Hematopoietic multipotent progenitor cell treated with erythropoietin and hydrocortisone succinate and interleukin-3 and kit ligand, for 6 days (in vitro differentiated cells): ENCODE data around the gene ANKRD36.
"Not testable (repeated sequence)": the region's sequence is repeated elsewhere in the genome, so short reads cannot be mapped to it uniquely, and the experiment has no call there.

ENCODE experiments used
- DNase-seq: peaks from one replicate; pipeline ENCODE4 v3.0.0-alpha.2; 2015

Gene ANKRD36

DNA sequence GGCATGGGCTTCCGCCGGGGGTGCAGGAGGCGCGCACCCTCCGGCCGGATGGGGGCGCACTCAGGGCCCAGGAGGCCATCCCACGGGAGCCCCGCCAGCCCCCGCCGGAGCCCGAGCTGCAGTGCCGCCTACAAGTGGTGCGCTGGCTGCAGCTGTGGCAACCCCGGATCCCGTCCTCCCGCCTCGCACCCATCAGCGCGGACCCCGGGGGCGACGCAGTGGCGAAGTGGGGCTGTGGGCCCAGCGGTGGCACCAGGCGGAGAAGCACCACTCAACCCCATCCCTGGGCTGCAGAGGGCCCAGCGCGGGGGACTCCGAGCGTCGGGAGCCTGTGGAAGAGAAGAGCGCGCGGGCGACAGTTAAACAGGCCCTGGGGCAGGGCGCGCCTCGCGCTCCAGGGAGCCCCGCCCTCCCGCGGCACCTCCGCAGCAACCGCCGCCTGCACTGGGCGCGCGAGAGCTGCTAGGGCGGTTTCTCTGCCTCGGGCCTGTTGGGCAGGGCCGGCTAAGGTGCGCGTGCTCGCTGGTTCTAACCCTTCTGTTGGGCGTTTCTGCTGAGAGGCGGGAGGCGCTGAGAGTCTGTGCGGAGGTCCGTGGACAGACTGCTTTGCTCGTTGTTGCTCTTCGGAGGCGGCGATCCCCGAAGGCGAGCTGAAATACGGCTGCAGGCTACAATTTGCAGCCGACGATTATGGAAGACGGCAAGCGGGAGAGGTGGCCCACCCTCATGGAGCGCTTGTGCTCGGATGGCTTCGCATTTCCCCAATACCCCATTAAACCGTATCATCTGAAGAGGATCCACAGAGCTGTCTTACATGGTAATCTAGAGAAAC is at the start of gene ANKRD36:
ANKRD36 (plus strand) TSS at position 104 of the 832 bp plus-strand sequence; CDS start at position 691, 587 bp downstream.
- peak; percentile 83 for DNase-seq

DNA sequence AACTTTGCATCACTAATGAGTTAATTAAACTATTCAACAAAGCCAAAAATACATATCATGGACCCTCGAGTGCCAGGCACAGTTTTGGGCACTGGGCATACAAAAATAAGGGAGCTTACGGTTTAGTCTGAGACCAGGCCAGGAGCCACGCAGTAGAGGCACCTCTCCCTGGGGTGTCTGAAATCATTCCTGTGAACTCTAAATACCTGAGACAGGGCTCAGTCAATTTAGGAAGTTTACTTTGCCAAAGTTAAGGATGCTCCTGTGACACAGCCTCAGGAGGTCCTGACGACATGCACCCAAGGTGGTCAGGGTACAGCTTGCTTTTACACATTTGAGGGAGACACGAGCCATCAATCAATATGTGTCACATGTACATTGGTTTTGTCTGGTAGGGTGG is 46.9 kb upstream of the ANKRD36 start:
- DNase-seq, result not testable (repeated sequence)

DNA sequence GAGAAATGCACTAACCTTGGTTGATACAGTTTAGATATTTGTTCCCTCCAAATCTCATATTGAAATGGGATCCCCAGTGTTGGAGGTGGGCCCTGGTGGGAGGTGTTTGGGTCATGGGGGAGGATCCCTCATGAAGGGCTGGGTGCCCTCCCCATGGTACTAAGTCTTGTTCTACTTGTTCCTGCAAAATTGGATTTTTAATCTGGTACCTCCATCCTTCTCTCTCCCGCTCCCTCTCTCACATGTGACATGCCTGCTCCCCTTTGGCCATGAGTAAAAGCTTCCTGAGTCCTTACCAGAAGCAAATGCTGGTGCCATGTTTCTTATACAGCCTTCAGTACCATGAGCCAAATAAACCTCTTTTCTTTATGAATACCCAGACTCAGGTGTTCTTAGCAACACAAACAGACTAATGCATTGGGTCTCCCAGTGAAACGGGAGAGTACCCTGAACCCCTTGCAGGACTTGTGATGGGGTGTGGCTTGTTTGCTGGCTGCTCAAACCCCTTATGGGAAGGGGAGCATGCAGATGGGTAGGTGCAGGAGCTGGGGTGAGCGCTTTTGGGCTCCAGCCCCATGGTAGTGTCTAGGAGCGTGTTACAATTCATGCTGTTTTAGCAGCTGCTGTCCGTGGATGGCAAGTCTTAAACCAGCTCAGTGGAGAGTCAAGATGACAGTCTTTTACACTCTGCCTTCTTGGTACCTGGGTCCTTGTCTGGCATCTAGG is 45.5 kb upstream of the ANKRD36 start:
- DNase-seq, result no peak

DNA sequence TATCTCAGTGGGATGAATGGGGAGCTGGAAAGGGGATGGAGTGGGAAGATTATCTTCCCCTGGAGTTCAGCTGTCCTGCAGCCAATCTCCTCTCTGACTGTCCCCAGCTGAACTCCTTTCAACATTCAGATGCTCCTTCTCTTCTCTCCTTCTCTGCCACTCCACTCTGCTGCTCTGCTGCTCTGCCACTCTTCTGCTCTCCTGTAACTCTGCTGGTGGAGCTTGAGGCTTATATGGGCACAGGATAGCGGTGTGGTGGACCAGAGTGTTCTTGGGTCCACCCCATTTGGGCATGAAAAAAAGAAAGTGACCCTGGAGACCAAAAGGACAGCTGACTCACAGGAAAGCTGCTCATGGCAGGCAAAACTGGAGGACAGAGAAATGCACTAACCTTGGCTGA is 44.9 kb upstream of the ANKRD36 start:
- DNase-seq, result no peak

DNA sequence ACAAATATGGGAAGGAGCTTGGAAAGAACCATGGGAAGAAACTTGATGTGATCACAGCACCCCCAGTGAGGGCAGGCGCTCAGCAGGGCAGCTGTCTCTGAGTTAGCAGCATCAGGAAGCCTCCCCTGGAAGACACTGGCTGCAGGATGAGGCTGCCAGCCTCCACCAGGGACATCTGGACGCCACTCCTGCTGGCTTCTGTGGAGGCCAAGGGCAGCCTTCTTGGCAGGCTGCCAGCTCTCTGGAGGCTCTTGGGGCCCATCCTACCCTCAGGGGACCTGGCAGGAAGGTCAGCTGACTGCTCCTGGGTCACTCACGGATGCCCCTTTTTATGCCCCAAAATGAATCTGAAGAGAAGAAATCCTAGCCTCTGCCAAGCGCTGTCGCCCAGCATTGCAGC is 44.2 kb upstream of the ANKRD36 start:
- DNase-seq, result not testable (repeated sequence)

DNA sequence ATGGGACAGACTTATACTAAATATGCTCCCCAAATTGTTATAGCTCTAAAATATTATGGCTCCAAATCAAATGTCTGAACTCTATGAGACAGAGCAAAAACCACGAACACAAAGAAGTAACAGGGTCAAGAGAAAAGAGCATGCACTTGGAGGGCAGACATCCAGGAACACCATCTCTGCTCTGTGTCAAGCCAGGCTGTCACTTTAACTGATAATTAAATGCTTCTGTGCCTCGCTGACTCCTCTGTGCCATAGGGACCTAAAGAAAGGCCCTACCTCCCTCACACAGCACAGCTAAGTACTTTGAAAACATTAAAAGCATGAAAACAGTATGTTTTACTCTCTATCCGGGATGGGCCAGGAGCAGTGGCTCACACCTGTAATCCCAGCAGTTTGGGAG is 42.0 kb upstream of the ANKRD36 start:
- DNase-seq, result not testable (repeated sequence)

DNA sequence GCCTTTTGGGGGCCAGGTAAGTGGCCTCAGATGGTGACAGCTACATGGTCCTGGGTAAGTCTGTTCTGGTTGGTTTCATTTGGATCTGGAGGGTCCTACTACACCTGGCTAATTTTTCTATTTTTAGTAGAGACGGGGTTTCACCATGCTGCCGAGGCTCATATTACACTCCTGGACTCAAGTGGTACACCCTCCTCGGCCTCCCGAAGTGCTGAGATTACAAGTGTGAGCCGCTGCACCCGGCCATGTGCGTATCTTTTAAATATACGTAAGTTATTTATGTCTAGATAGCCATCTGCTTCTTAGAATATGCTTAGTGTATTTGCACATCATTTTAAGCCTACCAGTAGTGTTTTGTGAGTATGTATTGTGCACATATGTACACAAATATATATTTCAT is 35.7 kb upstream of the ANKRD36 start:
- DNase-seq, result not testable (repeated sequence)

DNA sequence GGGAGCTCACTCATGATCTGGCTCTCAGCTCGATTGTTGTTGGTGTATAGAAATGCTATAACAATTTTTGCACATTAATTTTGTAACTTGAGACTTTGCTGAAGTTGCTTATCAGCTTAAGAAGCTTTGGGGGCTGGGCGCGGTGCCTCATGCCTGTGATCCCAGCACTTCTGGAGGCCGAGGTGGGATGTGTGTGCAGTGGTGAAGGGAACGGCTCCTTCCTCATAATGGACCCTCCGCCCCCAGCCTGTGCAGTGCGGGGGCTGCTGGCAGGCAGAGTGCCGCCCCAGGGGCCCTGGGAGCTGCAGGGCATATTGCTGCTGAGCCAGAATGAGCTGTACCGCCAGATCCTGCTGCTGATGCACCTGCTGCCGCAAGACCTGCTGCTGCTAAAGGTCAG is 32.1 kb upstream of the ANKRD36 start:
- DNase-seq, result not testable (repeated sequence)

DNA sequence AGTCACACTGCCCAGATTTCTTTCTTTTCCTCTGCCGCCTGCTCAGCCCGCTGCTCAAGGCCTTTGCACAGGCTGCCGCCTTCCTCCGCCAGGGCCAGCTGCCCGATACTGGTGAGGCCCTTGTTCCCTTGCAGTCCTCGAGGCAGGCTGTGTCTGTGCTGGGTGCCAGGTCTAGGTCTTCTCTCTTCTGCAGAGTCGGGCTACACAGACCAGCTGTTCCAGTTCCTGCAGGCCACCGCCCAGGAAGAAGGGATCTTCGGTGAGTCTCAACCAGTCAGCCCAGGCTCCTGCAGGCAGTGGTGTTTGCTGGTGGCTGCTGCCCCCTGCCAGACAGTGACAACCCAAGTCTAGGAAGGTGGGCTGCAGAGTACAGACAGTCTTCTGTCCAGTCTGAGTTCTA is 30.7 kb upstream of the ANKRD36 start:
- DNase-seq, result not testable (repeated sequence)

DNA sequence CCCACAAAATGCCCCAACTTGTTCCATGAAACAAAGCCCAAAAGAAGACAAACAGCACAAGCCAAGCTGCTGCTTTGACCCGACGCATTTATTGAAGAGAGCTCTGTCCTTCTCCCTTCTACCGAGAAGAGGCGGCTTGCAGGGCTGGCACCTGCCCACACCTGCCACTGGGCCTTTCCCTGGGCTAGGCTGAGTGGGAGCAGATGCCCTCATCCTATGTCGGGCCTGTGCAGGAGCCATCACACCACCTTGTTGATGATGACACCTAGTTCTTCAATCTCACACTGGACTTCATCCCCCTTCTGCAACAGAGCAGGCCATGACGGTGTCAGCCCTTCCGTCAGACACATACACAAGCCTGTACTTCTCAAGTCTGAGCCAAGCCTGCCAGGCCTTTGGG is 29.4 kb upstream of the ANKRD36 start:
- DNase-seq, result not testable (repeated sequence)

DNA sequence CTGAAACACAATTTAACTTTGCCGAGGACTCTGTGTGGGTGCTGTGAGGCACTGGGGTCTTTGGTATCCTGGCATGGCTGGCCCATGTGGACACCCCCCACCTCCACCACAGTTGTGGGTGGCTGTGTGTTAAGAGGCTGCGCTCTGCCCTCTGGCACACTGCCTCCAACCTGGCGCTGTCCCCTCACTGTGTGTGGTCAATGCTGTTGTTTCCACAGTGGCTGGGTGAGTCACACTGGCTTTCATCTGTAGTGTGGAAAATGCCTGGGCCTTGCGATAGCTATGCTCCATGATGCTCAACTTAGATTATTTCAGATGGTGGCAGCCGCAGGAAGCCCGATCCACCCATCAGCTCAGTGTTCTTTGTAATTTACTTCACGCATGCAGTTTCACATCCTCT is 27.9 kb upstream of the ANKRD36 start:
- not testable (repeated sequence) for DNase-seq

DNA sequence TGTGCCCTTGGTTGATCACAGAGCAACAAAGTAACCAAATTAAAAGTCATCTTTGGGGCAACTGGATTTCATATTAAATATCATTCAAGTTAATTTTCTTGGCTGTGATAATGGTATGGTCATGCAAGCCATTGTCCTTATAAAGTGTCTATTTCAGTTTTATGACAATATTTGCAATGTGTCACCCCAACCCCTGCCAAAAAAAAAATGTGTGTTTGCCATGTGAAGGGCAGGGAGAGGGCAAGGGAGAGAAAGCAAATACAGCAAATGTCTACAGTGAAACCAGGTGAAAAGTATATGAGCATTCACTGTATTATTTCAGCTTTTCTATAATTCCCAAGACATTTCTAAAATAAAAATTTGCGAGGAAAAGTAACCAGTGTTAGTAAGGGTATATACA is 24.2 kb upstream of the ANKRD36 start:
- not testable (repeated sequence) for DNase-seq

DNA sequence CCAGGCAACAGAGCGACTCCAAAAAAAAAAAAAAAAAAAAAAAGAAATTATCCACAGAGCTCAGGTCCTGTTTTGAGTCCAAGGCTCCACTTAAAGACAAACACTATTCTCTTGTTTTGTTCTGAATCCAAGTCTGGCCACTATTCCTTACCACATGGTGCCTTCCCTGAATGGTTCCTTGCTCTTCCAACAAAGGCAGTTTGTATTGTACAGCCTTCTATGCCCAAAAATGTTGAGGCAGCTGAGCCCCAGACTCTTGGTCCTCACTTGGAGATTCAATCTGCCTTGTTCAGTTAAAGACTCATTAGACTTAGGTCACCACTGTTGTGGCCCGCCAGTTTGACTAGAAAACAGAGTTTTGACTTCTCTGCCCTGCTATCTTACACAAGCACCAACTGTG is 20.0 kb upstream of the ANKRD36 start:
- DNase-seq, result not testable (repeated sequence)

DNA sequence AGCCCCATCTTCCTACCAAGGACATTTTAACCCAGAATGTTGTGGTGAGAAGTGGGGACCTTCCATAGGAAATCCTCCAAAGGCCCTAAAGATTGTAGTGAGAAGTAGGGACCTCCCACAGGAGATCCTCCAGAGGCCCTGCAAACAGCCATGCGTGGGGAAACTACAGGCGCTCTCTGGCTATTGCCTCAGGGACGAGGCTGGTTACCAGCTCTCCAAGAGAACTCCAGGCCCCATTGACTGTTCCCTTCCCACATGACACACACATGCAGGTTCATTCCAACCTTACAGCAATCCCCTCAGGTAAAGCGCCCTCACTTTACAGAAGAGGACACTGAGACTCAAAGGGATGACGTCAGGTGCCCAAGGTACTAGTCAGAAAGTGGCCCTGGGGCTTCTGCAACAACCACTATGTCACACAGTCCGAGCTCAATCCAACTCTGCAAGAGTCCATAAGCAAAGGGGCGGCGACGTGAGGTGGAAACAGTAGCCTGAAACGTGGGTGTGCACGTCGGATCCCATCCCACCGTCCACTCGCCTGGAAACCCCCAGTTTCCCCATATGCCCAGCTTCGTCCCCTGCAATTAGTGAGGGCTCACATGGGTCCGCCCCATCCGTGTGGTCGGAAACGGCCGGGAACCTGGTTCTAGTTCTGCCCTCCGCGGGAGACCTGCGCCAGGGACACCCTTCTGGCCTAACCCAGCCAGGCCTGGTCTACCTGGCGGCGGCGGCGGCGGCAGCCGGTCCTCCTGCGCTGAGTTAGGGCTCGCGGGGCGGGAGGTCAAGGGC is 18.8 kb upstream of the ANKRD36 start:
- DNase-seq, result not testable (repeated sequence)

DNA sequence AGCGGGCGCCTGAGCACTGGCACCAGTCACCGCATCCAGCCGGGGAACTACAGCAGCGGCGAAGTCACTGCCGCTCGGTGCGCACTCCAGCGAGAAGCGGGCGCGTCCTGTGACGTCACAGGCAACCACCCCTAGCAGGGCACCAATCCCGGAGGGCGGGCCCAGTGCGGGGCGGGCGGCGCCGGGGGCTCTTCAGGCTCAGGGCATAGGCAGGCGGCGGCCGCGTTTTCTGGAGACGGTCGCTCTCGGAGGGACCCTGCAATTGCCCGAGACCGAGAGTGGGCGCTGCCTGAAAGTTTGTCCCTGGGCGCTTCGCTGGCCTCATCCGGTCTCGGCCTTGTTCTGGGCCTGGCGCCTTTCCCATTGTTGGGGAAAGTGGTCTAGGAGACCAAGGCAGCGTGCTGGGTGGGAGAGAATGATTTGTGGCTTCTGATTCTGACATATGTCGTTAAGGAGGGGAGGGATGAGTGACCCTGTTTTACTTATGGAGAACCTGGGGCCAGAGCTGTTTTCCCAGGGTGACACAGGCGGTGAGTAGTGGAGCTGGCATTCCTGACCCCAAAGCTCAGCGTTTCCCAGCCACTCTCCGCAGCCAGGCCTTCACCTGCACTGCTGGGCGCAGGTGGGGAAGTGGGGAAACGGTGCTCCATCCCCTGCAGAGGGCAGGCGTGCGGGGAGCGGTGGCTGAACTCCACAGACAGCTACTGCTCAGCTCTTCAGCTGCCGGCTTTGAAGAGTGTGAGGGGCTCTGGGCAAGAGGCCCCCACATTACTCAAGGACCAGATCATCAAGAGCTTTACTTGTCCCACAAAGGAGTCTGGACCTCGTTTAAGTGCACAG is 18.0 kb upstream of the ANKRD36 start, which contains the start of gene FAHD2B:
FAHD2B (minus strand) TSS at position 111 of the 840 bp plus-strand sequence. CDS start 3,176 bp downstream, outside the sequence.
- peak; percentile 87 for DNase-seq

DNA sequence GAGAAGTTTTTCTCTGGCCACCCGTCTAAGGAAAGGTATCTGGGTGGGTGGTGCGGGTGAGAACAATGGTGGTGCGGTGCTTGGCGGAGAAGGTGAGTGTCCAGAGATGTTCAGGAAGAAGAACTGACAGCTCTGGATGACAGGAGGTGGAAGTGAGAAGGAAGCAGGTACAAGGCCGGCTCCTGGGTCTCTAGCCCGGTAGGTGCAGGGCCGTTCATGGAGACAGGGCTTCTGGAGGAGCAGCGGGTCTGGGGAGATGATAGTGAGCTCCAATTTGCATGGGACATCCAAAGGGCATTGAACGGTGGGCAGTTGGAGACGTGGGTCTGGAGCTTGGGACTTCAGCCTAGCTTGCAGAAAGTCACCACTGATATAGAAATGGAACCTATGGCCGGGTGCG is 17.3 kb upstream of the ANKRD36 start:
- DNase-seq, result no peak

DNA sequence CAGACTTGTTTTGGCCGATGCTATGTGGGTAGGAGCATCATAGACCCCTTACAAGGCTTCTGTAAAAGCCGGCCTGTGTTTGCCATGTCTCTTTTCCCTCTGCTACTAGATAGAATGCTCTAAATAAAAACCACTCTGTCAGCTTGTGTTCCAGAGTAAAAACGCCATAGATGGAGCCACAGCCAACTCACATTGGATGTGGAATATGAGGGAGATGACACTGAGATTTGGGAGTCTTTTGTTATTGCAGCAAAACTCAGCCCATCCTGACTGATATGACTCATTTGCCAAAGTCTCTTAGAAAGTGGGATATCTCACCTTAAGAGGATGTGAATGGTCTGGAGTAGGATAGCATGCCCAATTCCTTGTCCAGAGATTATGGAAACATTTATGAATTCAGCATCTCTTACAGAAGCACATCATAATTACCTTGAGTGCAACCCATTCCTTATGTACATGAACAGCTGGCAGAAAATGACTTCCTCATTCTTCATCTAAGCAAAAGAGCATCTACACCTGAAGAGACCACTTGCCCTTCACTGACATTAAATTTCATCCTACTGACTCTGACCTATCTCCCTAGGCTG is 14.1 kb upstream of the ANKRD36 start:
- DNase-seq, result not testable (repeated sequence)

DNA sequence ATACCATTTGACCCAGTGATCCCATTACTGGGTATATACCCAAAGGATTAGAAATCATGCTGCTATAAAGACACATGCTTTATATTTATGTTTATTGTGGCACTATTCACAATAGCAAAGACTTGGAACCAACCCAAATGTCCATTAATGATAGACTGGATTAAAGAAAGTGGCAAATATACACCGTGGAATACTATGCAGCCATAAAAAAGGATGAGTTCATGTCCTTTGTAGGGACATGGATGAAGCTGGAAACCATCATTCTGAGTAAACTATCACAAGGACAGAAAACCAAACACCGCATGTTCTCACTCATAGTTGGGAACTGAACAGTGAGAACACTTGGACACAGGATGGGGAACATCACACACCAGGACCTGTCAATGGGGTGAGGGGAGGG is 6.1 kb upstream of the ANKRD36 start:
- DNase-seq, result not testable (repeated sequence)

DNA sequence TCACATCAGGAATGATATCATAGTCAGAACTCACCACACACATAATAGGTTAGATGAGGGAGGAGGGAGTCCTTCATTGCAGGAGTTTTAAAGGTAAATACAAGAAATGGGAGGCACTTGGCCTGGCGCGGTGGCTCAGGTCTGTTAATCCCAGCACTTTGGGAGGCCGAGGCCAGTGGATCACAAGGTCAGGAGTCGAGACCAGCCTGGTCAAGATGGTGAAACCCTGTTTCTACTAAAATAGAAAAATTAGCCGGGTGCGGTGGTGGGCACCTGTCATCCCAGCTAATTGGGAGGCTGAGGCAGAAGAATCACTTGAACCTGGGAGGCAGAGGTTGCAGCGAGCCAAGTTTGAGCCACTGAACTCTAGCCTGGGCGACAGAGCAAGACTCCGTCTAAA is 1.7 kb upstream of the ANKRD36 start:
- not testable (repeated sequence) for DNase-seq

DNA sequence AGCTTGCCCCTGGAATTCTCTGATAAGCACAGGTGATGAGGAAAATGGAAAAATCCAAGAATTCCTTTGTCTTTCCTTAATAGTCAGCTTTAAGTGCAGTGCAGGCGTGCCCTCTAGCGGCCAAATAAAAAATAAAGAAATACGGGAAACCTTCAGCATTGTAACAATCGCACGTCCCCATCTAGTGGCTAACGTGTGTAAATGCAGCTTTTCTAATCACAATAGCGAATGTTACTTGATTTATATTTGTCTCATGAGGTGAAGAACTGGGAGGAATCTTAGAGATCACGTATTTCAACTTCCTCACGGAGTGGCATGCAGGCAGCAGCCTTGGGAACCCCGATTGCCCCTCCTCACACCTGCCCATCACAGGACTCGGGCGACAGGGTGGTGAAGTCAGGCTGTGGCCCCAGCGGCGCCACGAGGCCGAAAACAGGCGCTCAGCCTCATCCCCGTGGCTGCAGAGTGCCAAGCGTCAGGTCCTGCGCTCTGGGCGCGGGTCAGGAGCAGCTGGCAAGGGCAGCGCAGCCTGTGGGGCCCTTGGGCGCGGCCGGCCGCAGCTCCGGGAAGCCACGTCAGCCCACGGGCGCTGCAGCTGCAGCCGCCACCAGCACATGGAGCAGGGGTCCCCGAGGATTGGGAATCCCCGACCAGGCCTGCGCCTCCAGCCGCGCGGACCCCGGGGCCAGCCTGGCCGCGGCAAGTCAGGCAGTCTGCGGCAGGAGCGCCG is 468 bp upstream of the ANKRD36 start:
- DNase-seq, result peak; percentile 37

DNA sequence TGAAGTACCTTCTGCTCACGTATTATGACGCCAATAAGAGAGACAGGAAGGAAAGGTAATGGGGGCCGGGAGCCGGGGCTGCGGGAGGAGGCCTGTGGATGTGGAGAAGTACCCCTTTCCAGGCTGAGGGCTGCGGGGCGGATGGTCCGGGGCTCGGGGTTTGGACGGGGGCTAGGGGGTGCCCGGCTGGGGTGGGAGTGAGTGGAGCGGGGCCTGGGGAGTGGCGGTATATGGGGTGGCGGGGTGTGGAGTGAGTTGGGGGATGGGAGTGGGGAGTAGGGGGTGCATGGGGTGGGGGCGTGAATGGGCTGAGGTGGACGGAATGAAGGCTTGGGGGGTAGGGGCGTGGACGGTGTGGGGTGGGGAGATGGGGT is 916 bp downstream of the ANKRD36 start:
- DNase-seq, result not testable (repeated sequence)
